Mesothelial cell of epicardium (in vitro differentiated cells): Measurements from ENCODE around the gene REEP1. TPM values are rescaled to one million over a fixed set of nuclear protein-coding genes. Genes with fewer than 3 reads are reported as not detected.

Source experiments
- DNase-seq, 2 experiments: peaks; one replicate each; pipeline ENCODE4 v3.0.0; 2021; ENCODE audit warnings: low spot score in 2 of 2; ENCODE audit not compliant: unreplicated experiment in 2 of 2
- H3K27ac Mint-ChIP-seq: 2 replicates; pipeline ENCODE4 v1.8.0; 2021; ENCODE audit warnings: mixed read lengths
- H3K27me3 Mint-ChIP-seq: 2 replicates; pipeline ENCODE4 v1.8.0; 2021; ENCODE audit warnings: low read depth, mixed read lengths
- H3K36me3 Mint-ChIP-seq: 2 replicates; pipeline ENCODE4 v1.8.0; 2021; ENCODE audit warnings: mixed read lengths
- H3K4me1 Mint-ChIP-seq: 2 replicates; pipeline ENCODE4 v1.8.0; 2021; ENCODE audit warnings: mixed read lengths
- H3K4me3 Mint-ChIP-seq: 2 replicates; pipeline ENCODE4 v1.8.0; 2021; ENCODE audit warnings: mild to moderate bottlenecking, moderate library complexity, mixed read lengths
- H3K9me3 Mint-ChIP-seq: 2 replicates; pipeline ENCODE4 v1.8.0; 2021; ENCODE audit warnings: mixed read lengths
- total RNA-seq: library from RNA; stranded (reverse); gene quantifications from 3 replicates; pipeline ENCODE4 v1.2.1, GENCODE V29; 2021
- TF ChIP-seq, protein P1 (sequence below): fragments of 200-600 bp; sonication (generic); IDR thresholded peaks from one replicate; pipeline ENCODE4 v1.5.0; 2021; ENCODE audit warnings: antibody characterized with exemption; ENCODE audit not compliant: unreplicated experiment

Gene REEP1
- total RNA-seq, 1 donor from 2014 or later = 1.9 TPM

DNA sequence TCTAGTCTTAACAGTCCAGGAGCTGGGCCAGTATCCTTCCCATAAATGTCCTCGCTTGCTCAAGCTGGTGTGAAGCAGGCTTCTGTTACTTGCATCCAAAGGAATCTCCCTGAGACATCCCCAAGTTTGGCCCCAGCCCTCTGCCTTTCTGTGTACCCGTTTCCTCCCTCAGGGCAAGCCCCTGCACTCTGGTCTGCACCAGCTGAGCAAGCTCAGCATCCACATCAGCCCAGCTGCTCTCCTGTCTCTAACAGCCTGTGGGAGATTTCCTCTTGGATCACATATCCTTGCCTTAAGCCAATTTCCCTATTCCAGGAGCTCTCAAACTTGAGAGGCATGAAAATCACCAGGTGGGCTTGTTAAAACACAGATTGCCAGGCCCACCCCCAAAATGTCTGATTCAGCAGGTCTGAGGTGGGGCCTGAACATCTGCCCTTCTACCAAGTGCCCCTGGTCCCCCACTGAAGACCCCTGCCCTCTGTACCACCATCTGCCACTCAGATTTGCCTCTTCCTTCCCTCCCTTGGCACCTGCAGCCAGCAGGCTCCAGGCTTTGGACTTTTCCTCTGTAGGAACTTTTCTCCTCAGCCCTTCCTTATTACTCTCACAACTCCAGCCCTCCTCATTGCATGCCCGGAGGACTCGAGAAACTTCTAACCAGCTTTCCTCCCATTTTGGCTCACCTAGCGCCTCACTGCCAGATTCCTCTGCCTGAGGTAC lies 32.1 kb downstream of the REEP1 start:
- H3K36me3 Mint-ChIP-seq = no peaks in the 10 kb centered on the region
- H3K4me1 Mint-ChIP-seq = peaks cover 42% of the 10 kb centered on the region
- H3K9me3 Mint-ChIP-seq = no peaks in the 10 kb centered on the region
- H3K27ac Mint-ChIP-seq = peak overlapping the region; percentile 19
- peaks cover 28% of the 10 kb centered on the region for H3K27me3 Mint-ChIP-seq
- DNase-seq = no peak
- TF ChIP-seq, protein P1, sequence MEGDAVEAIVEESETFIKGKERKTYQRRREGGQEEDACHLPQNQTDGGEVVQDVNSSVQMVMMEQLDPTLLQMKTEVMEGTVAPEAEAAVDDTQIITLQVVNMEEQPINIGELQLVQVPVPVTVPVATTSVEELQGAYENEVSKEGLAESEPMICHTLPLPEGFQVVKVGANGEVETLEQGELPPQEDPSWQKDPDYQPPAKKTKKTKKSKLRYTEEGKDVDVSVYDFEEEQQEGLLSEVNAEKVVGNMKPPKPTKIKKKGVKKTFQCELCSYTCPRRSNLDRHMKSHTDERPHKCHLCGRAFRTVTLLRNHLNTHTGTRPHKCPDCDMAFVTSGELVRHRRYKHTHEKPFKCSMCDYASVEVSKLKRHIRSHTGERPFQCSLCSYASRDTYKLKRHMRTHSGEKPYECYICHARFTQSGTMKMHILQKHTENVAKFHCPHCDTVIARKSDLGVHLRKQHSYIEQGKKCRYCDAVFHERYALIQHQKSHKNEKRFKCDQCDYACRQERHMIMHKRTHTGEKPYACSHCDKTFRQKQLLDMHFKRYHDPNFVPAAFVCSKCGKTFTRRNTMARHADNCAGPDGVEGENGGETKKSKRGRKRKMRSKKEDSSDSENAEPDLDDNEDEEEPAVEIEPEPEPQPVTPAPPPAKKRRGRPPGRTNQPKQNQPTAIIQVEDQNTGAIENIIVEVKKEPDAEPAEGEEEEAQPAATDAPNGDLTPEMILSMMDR = no peak
- H3K4me3 Mint-ChIP-seq = no peak overlapping the region

DNA sequence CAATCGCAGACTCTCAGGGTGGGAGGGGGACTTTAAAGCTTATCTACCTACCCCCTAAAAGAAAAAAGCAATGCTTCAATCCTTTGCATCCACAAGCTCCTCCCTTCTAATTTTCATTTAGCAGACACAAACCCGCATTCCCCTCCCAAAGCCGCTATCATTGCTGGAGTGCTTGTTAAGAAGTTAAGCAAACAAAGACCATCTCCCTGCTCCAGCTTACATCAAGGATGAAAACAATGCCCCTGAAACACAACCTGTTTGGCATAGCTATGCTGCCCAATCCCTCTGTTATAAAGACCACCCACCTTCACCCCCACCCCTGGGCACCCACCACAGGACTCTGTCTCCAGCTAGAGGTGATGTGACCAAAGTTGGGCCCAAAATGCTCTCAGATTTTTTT lies 33.0 kb downstream of the REEP1 start:
- H3K36me3 Mint-ChIP-seq = no peaks in the 10 kb centered on the region
- H3K27me3 Mint-ChIP-seq = peaks cover 32% of the 10 kb centered on the region
- H3K4me3 Mint-ChIP-seq = no peak overlapping the region
- no peak for DNase-seq
- TF ChIP-seq, protein P1 = no peak
- no peak overlapping the region for H3K27ac Mint-ChIP-seq
- H3K4me1 Mint-ChIP-seq = peaks cover 42% of the 10 kb centered on the region
- no peaks in the 10 kb centered on the region for H3K9me3 Mint-ChIP-seq

DNA sequence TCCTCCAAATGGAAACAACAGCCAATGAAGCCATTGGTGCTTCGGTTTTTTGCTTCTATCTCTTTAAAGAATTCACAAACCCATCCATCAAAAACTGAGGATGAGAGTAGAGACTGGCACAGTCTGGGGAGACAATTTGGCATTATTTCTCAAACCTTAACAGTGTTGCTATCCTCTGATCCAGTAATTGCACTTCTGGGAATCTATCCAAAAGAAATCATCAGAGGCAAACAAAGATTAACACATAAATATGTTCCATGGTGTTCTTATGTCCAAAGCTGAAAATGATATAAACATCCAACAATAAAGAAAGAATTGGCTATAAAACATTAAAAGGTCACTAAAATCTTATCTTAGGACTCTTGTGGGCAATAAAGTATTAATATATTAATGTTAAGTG lies 35.1 kb downstream of the REEP1 start:
- TF ChIP-seq, protein P1 = no peak
- Mint-ChIP-seq H3K4me3 (no peak overlapping the region), H3K9me3 (no peaks in the 10 kb centered on the region), H3K27ac (peak overlapping the region; percentile 58), H3K4me1 (peaks cover 35% of the 10 kb centered on the region), H3K27me3 (peaks cover 44% of the 10 kb centered on the region), H3K36me3 (no peaks in the 10 kb centered on the region)
- DNase-seq = no peak

DNA sequence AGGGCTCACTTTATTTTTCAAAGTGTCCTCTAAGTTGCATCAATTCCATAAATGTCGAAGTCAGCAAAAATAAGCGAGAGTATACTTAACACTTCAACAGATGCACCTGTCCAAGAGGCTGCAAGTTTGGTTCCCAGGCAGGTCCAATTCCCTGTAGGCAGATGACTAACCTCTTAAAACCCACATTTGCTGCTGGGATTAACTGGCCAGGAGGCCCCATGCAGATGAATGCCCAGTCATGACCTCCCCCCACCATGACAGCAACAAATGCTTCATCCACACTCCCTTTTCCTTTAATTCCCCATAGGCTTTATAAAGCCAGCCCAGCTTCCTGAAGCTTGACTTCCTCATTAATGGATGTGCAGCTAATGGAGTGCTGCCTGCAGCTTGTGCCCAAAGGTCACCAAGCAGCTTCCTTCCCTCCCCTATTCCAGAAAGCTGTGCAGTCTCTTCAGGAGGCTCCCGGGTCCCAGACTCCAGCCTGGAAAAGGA lies 35.7 kb downstream of the REEP1 start:
- TF ChIP-seq, protein P1 = no peak
- H3K27me3 Mint-ChIP-seq = peaks cover 50% of the 10 kb centered on the region

DNA sequence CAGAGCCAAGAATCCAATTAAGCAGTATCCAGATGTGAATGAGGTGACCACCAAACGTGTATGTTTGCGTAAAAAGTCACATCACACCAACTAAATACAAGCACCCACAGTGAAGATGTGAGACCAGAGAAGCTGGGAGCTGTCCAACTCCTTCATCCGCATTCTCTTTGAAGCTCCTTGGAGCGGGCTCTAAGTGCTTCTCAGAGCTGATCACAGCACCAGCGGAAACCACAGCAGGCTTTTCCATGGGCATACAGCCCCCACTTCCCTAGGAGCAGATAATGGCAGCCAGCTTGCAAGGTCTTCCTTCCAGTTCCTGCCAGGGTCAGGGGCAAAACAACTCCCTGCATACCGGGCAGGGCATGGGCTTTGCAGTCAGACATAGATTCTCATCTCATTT lies 36.4 kb downstream of the REEP1 start:
- Mint-ChIP-seq H3K36me3 (no peaks in the 10 kb centered on the region), H3K27ac (no peak overlapping the region), H3K4me3 (no peak overlapping the region), H3K4me1 (peaks cover 30% of the 10 kb centered on the region), H3K9me3 (no peaks in the 10 kb centered on the region), H3K27me3 (peaks cover 48% of the 10 kb centered on the region)
- TF ChIP-seq, protein P1 = no peak
- no peak for DNase-seq

More for the DNA sequence above, 35.7 kb downstream of the REEP1 start:
- Mint-ChIP-seq H3K4me1 (peaks cover 35% of the 10 kb centered on the region), H3K4me3 (no peak overlapping the region), H3K9me3 (no peaks in the 10 kb centered on the region), H3K27ac (peak overlapping the region; percentile 58), H3K36me3 (no peaks in the 10 kb centered on the region)
- DNase-seq = no peak
